Forelimb muscle (tissue), 1 donor: Measurements from ENCODE around the gene TIMM44. TPM values are rescaled to one million over a fixed set of nuclear protein-coding genes. Genes with fewer than 3 reads are reported as not detected.

Experiments
- DNase-seq: peaks from one replicate; pipeline ENCODE4 v3.0.0-alpha.2; 2013; ENCODE audit warnings: low read depth
- polyA plus RNA-seq: library from polyadenylated mRNA; unstranded; fragments of 120-200 nt; gene quantifications from one replicate; pipeline ENCODE4 v1.2.1, GENCODE V29; 2013; ENCODE audit not compliant: insufficient read length

TIMM44 gene, protein sequence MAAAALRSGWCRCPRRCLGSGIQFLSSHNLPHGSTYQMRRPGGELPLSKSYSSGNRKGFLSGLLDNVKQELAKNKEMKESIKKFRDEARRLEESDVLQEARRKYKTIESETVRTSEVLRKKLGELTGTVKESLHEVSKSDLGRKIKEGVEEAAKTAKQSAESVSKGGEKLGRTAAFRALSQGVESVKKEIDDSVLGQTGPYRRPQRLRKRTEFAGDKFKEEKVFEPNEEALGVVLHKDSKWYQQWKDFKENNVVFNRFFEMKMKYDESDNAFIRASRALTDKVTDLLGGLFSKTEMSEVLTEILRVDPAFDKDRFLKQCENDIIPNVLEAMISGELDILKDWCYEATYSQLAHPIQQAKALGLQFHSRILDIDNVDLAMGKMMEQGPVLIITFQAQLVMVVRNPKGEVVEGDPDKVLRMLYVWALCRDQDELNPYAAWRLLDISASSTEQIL
- polyA plus RNA-seq = 52.7 TPM

- peak; percentile 98 for DNase-seq
These were observed at the start of gene TIMM44 for GRCh38 chr19:7943444-7944176. Gene TIMM44 (minus strand): TSS chr19:7943666. CDS start chr19:7943651, 15 bp downstream.

DNA sequence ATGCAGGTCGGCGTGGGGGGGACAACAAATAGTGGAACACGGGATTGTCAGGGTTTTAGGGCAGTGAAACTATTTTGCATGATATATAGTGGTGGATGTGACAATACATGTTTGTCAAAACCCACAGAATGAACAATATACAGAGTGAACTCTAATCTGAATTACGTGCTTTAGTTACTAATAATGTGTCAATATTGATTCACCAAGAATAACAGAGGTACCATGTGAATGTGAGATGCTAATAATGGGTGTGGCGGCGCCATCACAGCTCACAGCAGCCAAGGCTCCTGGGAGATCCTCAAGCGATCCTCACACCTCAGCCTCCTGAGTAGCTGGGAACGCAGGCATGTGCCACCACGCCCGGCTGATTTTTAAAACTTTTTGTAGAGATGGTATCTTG lies 49.1 kb upstream of the TIMM44 start:
- DNase-seq = no peak

GRCh38 chr19:7989071-7989575 lies 45.7 kb upstream of the TIMM44 start:
- no peak for DNase-seq

DNA sequence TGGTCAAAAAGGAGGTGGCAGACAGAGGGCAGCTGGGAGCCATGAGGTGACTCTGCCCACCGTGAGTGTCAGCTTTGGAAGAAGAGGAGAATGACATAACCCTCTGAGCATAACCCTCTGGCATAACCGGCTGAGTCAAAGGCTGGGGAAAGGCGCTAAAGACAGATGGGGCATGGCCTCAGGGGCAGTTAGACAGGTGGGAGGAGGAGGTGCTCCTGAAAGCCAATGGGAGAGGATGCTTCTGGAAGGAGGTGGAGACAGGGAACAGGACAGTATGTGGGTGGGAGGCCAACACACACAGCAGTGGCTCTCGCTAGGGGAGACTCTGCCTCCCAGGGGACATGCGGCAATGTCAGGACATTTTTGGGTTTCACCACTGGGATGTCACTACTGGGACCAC lies 44.8 kb upstream of the TIMM44 start:
- no peak for DNase-seq

GRCh38 chr19:7987114-7987768 lies 43.8 kb upstream of the TIMM44 start:
- DNase-seq = no peak

DNA sequence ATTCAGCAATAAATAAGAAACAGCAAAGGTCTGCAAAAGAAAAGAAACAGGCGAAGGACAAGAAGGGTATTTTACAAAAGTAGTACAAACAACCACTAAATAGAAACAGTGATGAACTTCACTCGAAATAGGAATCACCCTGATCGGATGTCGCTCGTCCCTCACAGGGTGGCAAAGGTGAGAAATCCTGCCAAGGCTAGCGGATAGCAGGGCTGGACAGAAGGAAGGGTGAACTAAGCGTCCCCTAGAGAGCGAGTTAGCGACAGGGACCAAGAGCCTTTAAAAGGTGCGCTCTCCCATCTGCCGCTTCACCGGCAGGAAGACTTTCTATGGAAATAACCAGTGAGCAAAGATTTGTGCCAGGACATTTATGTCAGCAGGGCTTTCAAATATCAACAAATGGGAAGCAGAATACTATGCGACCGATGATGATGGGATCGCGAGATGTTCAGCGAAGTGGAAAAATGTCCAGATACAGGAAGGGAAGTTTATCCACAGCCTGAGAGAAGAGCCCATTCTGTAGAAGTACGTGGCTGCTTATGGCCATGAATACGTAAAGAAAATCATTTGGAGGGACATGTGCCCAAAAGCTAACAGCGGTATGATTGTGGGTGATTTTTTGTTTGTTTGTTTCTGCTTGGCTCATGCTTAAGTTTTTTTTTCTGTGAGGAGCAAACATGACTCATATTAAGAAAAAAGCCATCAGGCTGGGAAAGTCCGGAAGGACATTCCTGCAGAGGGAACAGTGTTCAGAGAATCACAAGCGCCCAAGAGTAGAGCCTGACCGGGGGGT lies 43.1 kb upstream of the TIMM44 start:
- no peak for DNase-seq

DNA sequence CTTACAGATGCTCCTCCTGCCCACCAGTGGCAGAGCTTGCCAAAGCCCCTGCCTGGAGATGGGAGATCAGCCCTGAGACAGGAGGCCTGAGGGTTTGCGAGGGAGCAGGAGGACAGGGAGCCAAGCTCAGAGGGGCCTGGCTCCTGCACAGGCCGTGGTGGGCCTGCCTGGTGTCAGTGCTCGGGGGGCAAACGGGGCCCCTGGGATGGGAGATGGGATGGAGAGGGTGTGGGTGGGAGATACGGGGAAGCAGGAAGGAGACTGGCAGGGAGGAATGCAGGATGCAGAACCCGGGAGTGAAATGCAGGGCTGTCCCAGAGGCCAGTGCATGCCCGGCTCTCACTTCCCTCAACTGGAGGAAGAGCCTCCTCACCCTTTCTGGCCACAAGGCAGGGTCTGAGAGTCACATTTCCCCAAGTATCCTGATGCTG lies 42.0 kb upstream of the TIMM44 start:
- no peak for DNase-seq

DNA sequence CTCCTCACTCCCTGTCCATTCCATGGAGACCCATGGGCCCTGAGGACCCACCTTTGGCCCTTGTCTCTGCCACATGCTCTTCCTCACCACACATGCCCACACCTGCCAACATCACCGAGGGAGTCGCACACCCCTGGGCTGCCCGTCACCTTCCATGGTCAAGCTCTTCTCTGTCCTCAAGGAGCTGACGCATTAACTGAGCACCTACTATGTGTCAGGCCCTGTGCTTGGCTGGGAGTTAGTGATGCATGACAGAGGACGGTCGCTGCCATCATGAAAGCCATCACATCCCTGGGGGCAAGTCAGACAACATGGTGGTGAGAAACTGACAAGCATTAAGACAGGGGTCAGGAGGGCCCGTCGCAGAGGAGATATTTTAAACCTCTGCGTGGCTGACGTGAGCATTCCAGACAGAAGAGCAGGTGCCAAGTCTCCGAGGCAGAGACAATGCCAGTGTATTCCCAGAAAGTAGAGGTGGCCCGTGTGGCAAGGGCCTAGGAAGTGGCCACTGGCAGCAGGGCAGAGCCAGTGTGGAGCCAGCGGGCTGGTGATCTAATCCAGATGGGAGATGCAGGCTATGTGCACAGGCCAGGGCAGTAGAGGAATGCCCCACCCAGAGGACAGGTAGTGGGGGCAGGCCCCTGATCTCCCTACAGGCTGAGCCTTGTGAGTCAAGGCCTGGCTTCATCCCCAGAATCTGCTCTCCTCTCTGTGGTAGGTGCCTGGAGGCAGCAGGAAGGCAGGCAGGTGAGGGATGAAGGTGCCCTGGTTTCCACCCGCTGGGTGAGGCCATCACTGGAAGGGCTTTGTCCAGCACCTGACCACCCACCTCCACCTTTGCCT lies 40.8 kb upstream of the TIMM44 start:
- DNase-seq = no peak

GRCh38 chr19:7983286-7983950 lies 40.0 kb upstream of the TIMM44 start:
- no peak for DNase-seq

DNA sequence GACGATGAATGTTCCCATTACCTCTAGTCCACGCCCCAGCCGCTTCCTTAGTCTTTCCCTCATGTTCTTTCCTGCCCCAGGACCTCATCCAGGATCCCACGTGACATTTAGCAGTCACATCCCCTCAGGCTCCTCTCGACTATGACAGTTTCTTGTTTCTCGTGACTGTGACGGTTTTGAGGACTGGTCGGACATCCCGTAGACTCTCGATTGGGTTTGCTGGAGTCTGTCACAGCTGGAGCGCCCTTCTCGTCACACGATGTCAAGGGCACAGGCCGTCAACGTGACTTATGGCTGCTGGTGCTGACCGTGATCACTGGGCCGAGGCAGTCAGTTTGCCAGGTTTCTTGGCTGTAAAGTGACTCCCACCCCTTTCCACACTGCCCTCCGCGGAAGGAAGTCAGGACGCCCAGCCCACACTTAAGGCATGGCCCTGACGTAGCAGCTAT lies 39.2 kb upstream of the TIMM44 start:
- DNase-seq = no peak

- DNase-seq = no peak
These were observed 38.6 kb upstream of the TIMM44 start for GRCh38 chr19:7982103-7982502.

GRCh38 chr19:7981661-7982060 lies 38.2 kb upstream of the TIMM44 start:
- no peak for DNase-seq

GRCh38 chr19:7981199-7981598 lies 37.7 kb upstream of the TIMM44 start:
- DNase-seq = no peak

DNA sequence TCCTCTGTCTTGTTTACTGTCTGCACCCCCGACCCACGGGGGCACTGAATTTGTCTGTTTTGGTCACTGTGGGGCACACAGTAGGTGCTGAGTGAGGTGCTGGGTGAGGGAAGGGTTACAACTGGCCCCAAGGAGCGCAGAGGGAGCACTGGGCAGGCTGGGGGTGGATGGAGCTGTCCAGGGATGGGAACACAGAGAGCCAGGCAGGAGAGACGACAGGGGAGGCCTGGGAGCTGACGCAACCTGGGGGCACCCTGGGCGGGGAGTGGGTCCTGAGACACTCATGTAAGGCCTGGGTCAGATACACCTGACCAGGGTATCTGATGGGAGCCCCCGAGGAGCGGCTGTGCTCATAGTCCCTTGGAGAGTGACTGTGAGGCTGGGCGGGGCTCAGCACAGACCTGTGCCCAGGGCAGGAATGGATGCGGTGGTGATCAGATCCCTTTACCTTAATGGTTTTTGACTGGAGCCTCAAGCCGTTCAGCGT lies 37.2 kb upstream of the TIMM44 start:
- DNase-seq = no peak

- DNase-seq = no peak
These were observed 36.7 kb upstream of the TIMM44 start for GRCh38 chr19:7980168-7980567.

DNA sequence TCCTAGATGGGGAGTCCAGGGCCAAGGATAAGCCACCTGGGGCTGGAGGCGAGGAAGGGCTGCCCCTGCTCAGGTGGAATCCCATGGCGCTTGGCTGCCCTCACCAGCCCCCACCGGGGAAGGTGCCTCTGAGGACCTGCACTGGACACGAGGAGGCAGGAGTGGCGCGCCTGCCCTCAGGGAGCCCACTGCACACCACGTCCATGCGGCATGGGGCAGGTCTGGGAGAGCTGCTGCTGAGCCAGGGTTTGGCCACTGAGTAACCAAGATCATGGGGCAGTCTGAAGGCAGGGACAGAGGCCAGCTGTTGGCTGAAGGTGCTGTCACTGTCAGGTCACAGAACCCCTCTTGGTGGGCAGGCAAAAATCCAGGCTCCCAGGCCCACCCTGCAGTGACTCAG lies 36.1 kb upstream of the TIMM44 start:
- DNase-seq = no peak

- no peak for DNase-seq
These were observed 35.5 kb upstream of the TIMM44 start for GRCh38 chr19:7979011-7979410.

DNA sequence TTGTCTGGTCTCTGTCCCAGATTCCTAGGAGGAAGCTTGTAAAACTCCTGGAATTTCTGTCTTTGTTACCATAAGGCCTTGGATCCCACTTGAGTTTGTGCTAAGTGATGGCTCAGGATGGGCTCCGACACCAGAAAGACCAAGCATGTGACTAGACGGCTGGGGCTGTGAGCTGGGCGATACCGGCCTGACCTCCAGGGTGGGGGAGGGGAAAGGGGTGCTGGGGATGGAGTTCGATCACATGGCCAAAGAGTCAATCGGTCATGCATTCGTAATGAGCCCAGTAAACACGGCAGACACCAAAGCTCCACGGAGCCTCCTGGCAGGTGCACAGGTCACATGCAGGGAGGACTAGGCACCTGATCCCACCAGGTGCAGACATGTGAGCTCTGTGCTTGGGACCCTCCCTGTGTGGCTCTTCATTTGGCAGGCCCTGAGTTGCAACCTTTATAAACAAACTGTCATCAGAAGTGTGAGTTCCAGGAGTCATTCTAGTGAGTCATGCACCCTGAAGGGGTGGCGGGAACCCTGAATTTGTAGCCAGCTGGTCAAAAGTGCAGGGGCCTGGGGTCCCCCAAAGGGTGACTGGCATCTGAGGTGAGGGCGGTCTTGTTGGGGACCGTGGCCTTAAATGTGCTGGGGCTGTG lies 34.8 kb upstream of the TIMM44 start:
- no peak for DNase-seq

DNA sequence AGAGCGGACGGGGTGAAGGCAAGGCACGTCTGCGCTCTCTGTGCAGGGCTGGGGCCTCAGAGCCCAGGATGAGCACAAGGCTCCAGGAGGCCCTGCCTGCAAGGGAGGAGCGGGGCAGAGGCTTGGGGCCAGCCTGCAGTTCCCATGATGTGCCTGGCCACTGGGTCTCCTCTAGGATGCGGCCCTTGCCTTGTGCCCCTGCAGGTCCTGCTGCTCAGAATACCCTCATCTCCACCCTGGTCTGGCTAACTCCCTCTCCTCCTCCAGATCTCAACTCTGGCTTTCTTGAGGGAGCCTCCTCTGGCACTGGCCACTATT lies 34.2 kb upstream of the TIMM44 start:
- no peak for DNase-seq
